LHCN-M2 (cell line): ENCODE results near the gene PON3. TPM values are rescaled to one million over a fixed set of nuclear protein-coding genes. Genes with fewer than 3 reads are reported as not detected.

ENCODE experiments used
- DNase-seq: peaks from one replicate; pipeline ENCODE4 v3.0.0-alpha.2; 2012; ENCODE audit warnings: low read depth
- polyA plus RNA-seq: library from polyadenylated mRNA; unstranded; fragments of >200 nt; gene quantifications from one replicate; pipeline ENCODE4 v1.2.1, GENCODE V29; 2012; ENCODE audit warnings: missing spikeins
- total RNA-seq: library from RNA; depleted of rRNA; stranded (reverse); fragments of >200 nt; gene quantifications from 2 replicates; pipeline ENCODE4 v1.2.3, GENCODE V29; 2014; rRNA removed

PON3 gene
- not detected in 2 replicates for total RNA-seq
- polyA plus RNA-seq = not detected

GRCh38 chr7:95396136-95397032 is at the start of gene PON3:
TSS of gene PON3 (minus strand) at chr7:95396375. CDS start at chr7:95396350, 25 bp downstream.
- no peak for DNase-seq

GRCh38 chr7:95444796-95445195 is 48.6 kb upstream of the PON3 start:
- no peak for DNase-seq

- DNase-seq = no peak
Observed at GRCh38 chr7:95441042-95441823, 45.1 kb upstream of the PON3 start.

GRCh38 chr7:95440394-95441038 is 44.3 kb upstream of the PON3 start:
- no peak for DNase-seq

- peak; percentile 43 for DNase-seq
Observed at GRCh38 chr7:95436407-95436806, 40.2 kb upstream of the PON3 start.

- no peak for DNase-seq
Observed at GRCh38 chr7:95435422-95435780, 39.2 kb upstream of the PON3 start.

GRCh38 chr7:95434557-95435421 is 38.6 kb upstream of the PON3 start, which contains the start of gene PON2:
TSS of gene PON2 (minus strand) at chr7:95435028. CDS start at chr7:95434951, 77 bp downstream.
- peak; percentile 91 for DNase-seq

GRCh38 chr7:95433952-95434556 is 37.9 kb upstream of the PON3 start:
- no peak for DNase-seq

- DNase-seq = no peak
Observed at GRCh38 chr7:95433129-95433528, 37.0 kb upstream of the PON3 start.

GRCh38 chr7:95432606-95433005 is 36.4 kb upstream of the PON3 start:
- DNase-seq = no peak

- peak; percentile 48 for DNase-seq
Observed at GRCh38 chr7:95430864-95431263, 34.7 kb upstream of the PON3 start.

- DNase-seq = no peak
Observed at GRCh38 chr7:95429241-95429990, 33.2 kb upstream of the PON3 start.

- no peak for DNase-seq
Observed at GRCh38 chr7:95427914-95428516, 31.8 kb upstream of the PON3 start.

- no peak for DNase-seq
Observed at GRCh38 chr7:95427166-95427565, 31.0 kb upstream of the PON3 start.

- DNase-seq = no peak
Observed at GRCh38 chr7:95425694-95426093, 29.5 kb upstream of the PON3 start.

- DNase-seq = no peak
Observed at GRCh38 chr7:95424716-95425115, 28.5 kb upstream of the PON3 start.

- DNase-seq = no peak
Observed at GRCh38 chr7:95421847-95422444, 25.8 kb upstream of the PON3 start.

- DNase-seq = no peak
Observed at GRCh38 chr7:95421000-95421846, 25.0 kb upstream of the PON3 start.
